Measurements from ENCODE around the gene DNHD1. TPM values are rescaled to one million over a fixed set of nuclear protein-coding genes. Genes with fewer than 3 reads are reported as not detected.

Gene DNHD1
- total RNA-seq, 1 donor = 8.2 TPM

DNA sequence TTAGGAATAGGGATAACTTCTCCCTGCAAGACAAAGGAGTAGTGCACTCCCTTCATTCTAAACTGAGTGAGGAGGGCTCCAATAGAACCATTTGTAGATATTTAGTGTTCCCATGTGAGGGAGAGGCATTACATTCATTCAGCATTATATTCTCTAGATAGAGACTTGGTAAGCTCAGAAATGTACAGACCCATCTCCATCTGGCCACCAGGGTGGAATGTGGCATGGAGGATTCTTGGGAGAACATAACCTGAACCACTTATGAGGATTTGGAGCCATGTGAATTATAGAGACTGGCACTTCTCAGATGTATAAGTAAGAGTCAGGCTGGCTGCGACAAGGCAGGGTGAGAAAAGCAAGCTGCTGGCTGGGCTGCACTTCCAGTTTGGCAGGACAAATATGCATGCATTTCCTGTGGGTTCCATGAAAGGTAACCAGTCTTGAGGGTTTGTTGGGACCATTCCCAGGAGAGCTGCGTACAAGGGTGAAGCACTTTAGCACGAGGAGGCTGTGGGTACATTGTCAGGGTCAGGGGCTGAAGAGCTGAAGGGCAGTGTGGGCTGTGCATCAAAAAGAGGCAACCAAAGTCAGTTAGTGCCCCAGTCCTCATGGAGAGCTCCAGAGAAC lies 97.2 kb downstream of the DNHD1 start:
- TF ChIP-seq, protein P1, sequence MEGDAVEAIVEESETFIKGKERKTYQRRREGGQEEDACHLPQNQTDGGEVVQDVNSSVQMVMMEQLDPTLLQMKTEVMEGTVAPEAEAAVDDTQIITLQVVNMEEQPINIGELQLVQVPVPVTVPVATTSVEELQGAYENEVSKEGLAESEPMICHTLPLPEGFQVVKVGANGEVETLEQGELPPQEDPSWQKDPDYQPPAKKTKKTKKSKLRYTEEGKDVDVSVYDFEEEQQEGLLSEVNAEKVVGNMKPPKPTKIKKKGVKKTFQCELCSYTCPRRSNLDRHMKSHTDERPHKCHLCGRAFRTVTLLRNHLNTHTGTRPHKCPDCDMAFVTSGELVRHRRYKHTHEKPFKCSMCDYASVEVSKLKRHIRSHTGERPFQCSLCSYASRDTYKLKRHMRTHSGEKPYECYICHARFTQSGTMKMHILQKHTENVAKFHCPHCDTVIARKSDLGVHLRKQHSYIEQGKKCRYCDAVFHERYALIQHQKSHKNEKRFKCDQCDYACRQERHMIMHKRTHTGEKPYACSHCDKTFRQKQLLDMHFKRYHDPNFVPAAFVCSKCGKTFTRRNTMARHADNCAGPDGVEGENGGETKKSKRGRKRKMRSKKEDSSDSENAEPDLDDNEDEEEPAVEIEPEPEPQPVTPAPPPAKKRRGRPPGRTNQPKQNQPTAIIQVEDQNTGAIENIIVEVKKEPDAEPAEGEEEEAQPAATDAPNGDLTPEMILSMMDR (IDR thresholded peaks at IDR 0.05; ENCODE audit: insufficient read depth, low read length) = no peak
- no peak overlapping the region for H3K4me3 ChIP-seq (ENCODE audit: low read depth, low read length)
- no peak for DNase-seq (ENCODE audit: low read depth)

DNA sequence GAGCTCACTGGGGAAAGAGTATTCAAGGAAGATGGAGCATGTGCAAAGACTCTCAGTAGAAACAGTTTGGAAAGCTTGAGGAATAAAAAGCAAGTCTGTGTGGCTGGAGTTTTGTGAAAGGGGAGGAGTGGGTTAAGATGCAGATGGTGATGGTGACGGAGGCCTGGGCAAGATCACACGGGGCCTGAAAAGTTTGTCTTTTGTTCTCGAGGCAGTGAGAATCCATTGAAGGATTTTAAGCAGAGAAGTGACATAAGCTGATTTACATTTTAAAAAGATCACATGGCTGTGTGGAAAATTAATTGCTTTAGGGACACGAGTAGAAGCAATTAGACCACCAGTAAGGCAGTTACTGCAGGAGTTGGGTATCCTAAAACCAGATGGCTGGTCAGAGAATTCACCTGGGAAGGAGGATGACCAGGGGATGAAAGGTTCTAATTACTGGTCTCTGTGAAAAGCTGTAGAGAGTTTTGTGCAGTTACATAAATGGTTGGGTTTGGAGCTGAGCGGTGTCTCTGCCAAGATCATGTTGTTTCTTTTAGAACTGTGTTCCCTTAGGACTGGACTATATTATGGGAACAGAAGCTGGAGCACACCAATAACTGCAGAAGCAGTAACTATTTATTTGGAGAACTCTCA lies 99.3 kb downstream of the DNHD1 start:
- no peak overlapping the region for H3K4me3 ChIP-seq (ENCODE audit: low read depth, low read length)
- TF ChIP-seq, protein P1 (IDR thresholded peaks at IDR 0.05; ENCODE audit: insufficient read depth, low read length) = no peak
- DNase-seq (ENCODE audit: low read depth) = no peak

DNA sequence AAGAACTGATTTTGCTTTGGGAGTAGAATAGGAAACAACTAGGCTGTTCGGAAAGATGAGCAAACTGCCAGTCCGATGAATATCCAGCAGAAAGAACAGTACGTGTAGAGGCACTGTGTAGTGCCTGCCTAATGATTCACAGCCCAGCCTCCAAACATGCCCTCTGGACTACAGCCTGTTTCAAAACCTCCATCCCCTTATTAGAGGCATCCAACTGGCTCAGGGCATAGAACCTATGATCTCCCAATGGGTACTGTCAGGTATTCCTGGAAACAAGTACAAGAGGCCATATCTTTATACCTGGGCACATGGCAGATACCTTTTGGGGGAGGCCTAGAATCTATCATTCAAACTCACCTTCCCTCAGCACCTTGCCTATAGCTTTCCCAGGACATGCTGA lies 101.5 kb downstream of the DNHD1 start:
- no peak for DNase-seq (ENCODE audit: low read depth)

DNA sequence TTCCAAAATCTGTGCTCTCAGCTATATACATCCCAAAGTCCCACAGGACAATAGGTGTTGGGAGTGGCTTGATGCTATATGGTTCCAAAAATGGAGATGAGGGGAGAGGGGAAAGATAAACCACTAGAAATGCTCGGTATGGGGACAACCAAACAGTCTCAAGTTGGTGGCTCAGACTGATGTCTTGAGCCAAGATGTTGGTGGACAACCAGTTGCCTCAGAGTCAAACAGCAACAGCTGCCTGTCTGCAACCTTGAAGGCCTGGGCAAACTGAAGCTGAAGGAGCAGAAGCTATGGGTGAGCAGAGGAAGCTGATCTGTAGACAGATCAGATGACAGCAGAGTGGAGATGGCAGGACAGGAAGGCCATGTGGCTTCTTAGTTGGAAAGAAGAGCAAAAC lies 102.4 kb downstream of the DNHD1 start:
- TF ChIP-seq, protein P1 (IDR thresholded peaks at IDR 0.05; ENCODE audit: insufficient read depth, low read length) = no peak
- no peak for DNase-seq (ENCODE audit: low read depth)
- H3K4me3 ChIP-seq (ENCODE audit: low read depth, low read length) = no peak overlapping the region

More for the DNA sequence above, 101.5 kb downstream of the DNHD1 start:
- TF ChIP-seq, protein P1 (IDR thresholded peaks at IDR 0.05; ENCODE audit: insufficient read depth, low read length) = no peak
- no peak overlapping the region for H3K4me3 ChIP-seq (ENCODE audit: low read depth, low read length)

DNA sequence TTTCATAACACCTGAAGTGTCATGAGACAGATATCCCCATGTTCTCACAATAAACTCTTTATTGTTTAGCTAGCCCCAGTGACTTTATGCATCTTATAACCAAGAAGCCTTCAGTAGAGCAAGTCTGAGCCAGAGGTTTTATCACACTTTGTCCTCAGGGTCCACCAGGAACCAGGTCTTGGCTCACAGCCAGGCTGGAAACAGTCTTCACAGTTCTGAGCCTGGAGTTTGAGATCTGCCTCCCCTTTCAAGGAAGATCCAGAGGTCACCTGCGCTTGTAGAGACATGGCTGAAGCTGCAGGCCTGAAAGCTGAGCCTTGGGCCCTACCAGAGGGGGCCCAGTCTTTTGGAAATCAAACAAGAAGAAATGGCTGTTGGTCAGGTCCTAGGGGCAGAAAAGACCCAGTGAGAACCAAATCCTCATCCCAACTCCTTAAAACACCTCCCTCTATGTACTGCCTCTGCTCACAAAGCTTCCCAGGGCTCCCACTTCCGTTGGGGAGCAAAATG lies 102.9 kb downstream of the DNHD1 start:
- TF ChIP-seq, protein P1 (IDR thresholded peaks at IDR 0.05; ENCODE audit: insufficient read depth, low read length) = no peak
- DNase-seq (ENCODE audit: low read depth) = no peak
- H3K4me3 ChIP-seq (ENCODE audit: low read depth, low read length) = no peak overlapping the region

DNA sequence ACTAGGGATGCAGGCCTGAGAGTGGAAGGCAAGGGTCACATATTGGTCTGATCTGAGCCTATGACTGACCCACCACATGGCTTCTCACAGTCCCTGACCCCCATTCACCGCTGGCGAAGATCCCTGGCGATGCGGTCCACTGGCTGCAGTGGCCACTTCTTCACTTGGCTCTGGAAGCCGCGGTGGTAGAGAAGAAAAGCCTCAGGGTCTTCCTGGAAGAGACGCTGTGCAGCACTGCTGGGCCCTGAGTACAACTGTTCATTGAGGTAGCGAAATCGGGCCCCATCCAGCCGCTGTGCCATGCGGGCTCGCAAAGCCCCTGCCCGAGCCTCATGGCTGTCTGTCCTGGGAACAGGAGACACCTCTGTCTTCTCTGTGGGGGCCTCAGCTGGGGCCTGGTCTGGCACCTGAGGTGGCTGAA lies 104.0 kb downstream of the DNHD1 start:
- DNase-seq (ENCODE audit: low read depth) = no peak
- TF ChIP-seq, protein P1 (IDR thresholded peaks at IDR 0.05; ENCODE audit: insufficient read depth, low read length) = no peak
- no peak overlapping the region for H3K4me3 ChIP-seq (ENCODE audit: low read depth, low read length)

Measured in fibroblast of the aortic adventitia (primary cell).